Stimulated activated CD4-positive, alpha-beta T cell treated with anti-CD3 and anti-CD28 coated beads, TNF-alpha, amount 100 ng/mL, for 1 hour (primary cell): Measurements from ENCODE around the gene ANKS4B.
A peak's percentile ranks its signal among the peaks of the same experiment; 100 is the strongest.
"Not testable (repeated sequence)": the region's sequence is repeated elsewhere in the genome, so short reads cannot be mapped to it uniquely, and the experiment has no call there.

Experiments
- DNase-seq, 3 donors: peaks; one replicate each; pipeline ENCODE4 v3.0.0-alpha.2; 2020; ENCODE audit warnings: low read depth in 3 of 3, low spot score in 1 of 3

The ANKS4B gene

GRCh38 chr16:21262779-21263639, 29.5 kb downstream of the ANKS4B start:
- DNase-seq, result no peak

GRCh38 chr16:21263640-21264570, 30.4 kb downstream of the ANKS4B start:
- DNase-seq, result no peak

- DNase-seq, result no peak
These were observed 31.1 kb downstream of the ANKS4B start for GRCh38 chr16:21264571-21265036.

GRCh38 chr16:21265104-21265837, 31.8 kb downstream of the ANKS4B start:
- DNase-seq, result no peak

GRCh38 chr16:21267298-21267697, 33.8 kb downstream of the ANKS4B start:
- no peak for DNase-seq

- DNase-seq, result no peak
These were observed 34.7 kb downstream of the ANKS4B start for GRCh38 chr16:21268236-21268635.

- DNase-seq, result no peak
These were observed 38.8 kb downstream of the ANKS4B start for GRCh38 chr16:21272253-21272652.

- not testable (repeated sequence) for DNase-seq
These were observed 39.3 kb downstream of the ANKS4B start for GRCh38 chr16:21272763-21273162.

- DNase-seq, result no peak
These were observed 40.8 kb downstream of the ANKS4B start for GRCh38 chr16:21274172-21274726.

GRCh38 chr16:21275529-21275928, 42.0 kb downstream of the ANKS4B start:
- DNase-seq, result no peak

GRCh38 chr16:21276090-21276489, 42.6 kb downstream of the ANKS4B start:
- no peak for DNase-seq

GRCh38 chr16:21277045-21277926, 43.8 kb downstream of the ANKS4B start:
- DNase-seq, result no peak

GRCh38 chr16:21277927-21278706, 44.6 kb downstream of the ANKS4B start, which contains the start of gene CRYM:
Gene CRYM, minus strand, starts transcription at chr16:21278290. Its CDS starts 39 bp downstream, at chr16:21278251.
- DNase-seq, result peak in 1 of 3 donors; percentile 38

GRCh38 chr16:21279501-21279900, 46.0 kb downstream of the ANKS4B start:
- no peak for DNase-seq

GRCh38 chr16:21281698-21282389, 48.3 kb downstream of the ANKS4B start:
- no peak for DNase-seq

GRCh38 chr16:21283521-21284289, 50.2 kb downstream of the ANKS4B start:
- DNase-seq, result no peak

- DNase-seq, result no peak
These were observed 50.9 kb downstream of the ANKS4B start for GRCh38 chr16:21284414-21284813.

GRCh38 chr16:21285314-21285713, 51.8 kb downstream of the ANKS4B start:
- no peak for DNase-seq
